Measurements from ENCODE around the gene PHF2.

DNA sequence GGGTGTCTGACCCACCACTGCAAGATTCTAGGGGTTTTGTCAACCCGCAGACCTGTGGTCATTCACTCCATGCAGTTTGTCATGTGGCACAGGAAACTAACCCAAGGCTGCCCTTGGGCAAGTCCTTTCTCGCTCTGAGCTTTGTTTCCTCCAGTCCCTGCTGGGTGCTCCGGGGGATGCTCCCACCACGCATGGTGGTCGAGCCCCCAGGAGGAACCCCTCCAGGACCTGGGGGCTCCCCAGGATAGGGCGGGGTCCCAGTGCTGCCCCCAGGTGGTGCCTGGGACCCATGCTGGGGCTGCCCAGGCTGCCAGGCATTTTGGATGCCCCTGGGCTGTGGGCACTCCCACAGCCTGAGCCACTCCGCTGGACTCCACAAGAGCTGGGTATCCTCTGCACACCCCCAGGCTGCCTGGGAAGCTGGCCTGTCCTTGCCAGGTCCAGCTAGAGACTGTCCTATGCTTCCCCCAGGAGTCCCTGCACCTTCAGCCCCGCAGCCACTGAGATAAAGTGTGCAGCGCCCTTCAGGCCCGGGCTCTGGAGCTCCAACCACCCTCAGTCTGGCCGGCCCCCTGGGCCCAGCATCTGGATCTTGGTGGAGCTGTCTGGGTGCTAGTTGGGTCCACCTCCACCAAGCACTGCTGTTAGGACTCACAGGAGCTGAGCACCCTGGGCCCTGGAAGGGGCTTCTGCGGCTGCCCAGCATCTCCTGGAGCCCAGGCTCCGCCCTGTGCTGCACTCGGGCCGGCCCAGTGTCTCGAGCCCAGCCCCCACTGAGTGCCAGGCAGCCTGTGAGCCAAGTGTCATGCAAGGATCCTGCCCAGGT, 104.3 kb downstream of the PHF2 start:
- TF ChIP-seq, protein P1, sequence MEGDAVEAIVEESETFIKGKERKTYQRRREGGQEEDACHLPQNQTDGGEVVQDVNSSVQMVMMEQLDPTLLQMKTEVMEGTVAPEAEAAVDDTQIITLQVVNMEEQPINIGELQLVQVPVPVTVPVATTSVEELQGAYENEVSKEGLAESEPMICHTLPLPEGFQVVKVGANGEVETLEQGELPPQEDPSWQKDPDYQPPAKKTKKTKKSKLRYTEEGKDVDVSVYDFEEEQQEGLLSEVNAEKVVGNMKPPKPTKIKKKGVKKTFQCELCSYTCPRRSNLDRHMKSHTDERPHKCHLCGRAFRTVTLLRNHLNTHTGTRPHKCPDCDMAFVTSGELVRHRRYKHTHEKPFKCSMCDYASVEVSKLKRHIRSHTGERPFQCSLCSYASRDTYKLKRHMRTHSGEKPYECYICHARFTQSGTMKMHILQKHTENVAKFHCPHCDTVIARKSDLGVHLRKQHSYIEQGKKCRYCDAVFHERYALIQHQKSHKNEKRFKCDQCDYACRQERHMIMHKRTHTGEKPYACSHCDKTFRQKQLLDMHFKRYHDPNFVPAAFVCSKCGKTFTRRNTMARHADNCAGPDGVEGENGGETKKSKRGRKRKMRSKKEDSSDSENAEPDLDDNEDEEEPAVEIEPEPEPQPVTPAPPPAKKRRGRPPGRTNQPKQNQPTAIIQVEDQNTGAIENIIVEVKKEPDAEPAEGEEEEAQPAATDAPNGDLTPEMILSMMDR (conservative IDR thresholded peaks at IDR 0.05; ENCODE audit: low read length) = peak; percentile 46
- no peak for TF ChIP-seq EZH2phosphoT487 (IDR thresholded peaks at IDR 0.05; ENCODE audit: borderline replicate concordance, low read depth, low read length)
